ENCODE data around the gene PDIK1L. TPM values are rescaled to one million over a fixed set of nuclear protein-coding genes. Genes with fewer than 3 reads are reported as not detected.
"Not testable (repeated sequence)": the region's sequence is repeated elsewhere in the genome, so short reads cannot be mapped to it uniquely, and the experiment has no call there.

Gene PDIK1L
- total RNA-seq, 1 experiment from 2014 or later, result 11.9 TPM

DNA sequence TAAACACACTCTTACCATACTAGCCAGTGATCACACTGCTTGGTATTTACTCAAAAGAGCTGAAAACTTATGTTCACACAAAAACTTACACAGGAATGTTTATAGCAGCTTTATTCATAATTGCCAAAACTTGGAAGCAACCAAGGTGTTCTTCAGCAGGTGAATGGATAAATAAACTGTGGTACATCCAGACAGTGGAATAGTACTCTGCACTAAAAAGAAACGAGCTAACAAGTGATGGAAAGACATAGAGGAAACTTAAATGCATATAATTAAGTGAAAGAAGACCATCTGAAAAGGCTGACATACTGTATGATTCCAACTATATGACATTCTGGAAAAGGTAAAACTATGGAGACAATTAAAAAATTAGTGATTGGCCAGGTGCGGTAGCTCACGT, 20.7 kb upstream of the PDIK1L start:
- no peak overlapping the region for H3K4me3 Mint-ChIP-seq (ENCODE audit: low read depth, unreplicated experiment)
- no peak for DNase-seq
- H3K27me3 Mint-ChIP-seq (ENCODE audit: unreplicated experiment), result peaks cover 21% of the 10 kb centered on the region
- peaks cover 7% of the 10 kb centered on the region for H3K4me1 Mint-ChIP-seq (ENCODE audit: low read depth, unreplicated experiment)
- H3K9me3 Mint-ChIP-seq (ENCODE audit: low read depth, unreplicated experiment), result no peaks in the 10 kb centered on the region
- CTCF ChIA-PET, result interaction anchor here (0.6 kb wide), 1 partner anchor 22 kb away, joined by 6 read pairs; no protein-coding TSS in a partner anchor
- H3K36me3 Mint-ChIP-seq (ENCODE audit: insufficient read depth, unreplicated experiment), result no peaks in the 10 kb centered on the region
- intact Hi-C loops (cut with micrococcal nuclease; ENCODE audit: unreplicated experiment), result no loop called here
- no peak for TF ChIP-seq CTCF (IDR thresholded peaks at IDR 0.05; ENCODE audit: unreplicated experiment)
- BruUV-seq (replicated peaks), result no TSS peak
- H3K27ac Mint-ChIP-seq (ENCODE audit: unreplicated experiment), result no peak overlapping the region

GRCh38 chr1:26092422-26092821, 19.2 kb upstream of the PDIK1L start:
- no peak for TF ChIP-seq CTCF (IDR thresholded peaks at IDR 0.05; ENCODE audit: unreplicated experiment)
- Mint-ChIP-seq H3K27me3 (ENCODE audit: unreplicated experiment) (peaks cover 21% of the 10 kb centered on the region), H3K27ac (ENCODE audit: unreplicated experiment) (no peak overlapping the region), H3K9me3 (ENCODE audit: low read depth, unreplicated experiment) (no peaks in the 10 kb centered on the region), H3K4me3 (ENCODE audit: low read depth, unreplicated experiment) (no peak overlapping the region), H3K4me1 (ENCODE audit: low read depth, unreplicated experiment) (peaks cover 7% of the 10 kb centered on the region), H3K36me3 (ENCODE audit: insufficient read depth, unreplicated experiment) (no peaks in the 10 kb centered on the region)
- no peak for DNase-seq
- no TSS peak for BruUV-seq (replicated peaks)
- CTCF ChIA-PET, result no interaction called here
- intact Hi-C loops (cut with micrococcal nuclease; ENCODE audit: unreplicated experiment), result no loop called here

- H3K36me3 Mint-ChIP-seq (ENCODE audit: insufficient read depth, unreplicated experiment); DNase-seq; H3K27ac Mint-ChIP-seq (ENCODE audit: unreplicated experiment); BruUV-seq (replicated peaks); H3K4me3 Mint-ChIP-seq (ENCODE audit: low read depth, unreplicated experiment); H3K9me3 Mint-ChIP-seq (ENCODE audit: low read depth, unreplicated experiment); intact Hi-C loops (cut with micrococcal nuclease; ENCODE audit: unreplicated experiment); CTCF ChIA-PET; H3K4me1 Mint-ChIP-seq (ENCODE audit: low read depth, unreplicated experiment): not testable (repeated sequence)
- peaks cover 21% of the 10 kb centered on the region for H3K27me3 Mint-ChIP-seq (ENCODE audit: unreplicated experiment)
Observed at GRCh38 chr1:26093569-26093968, 18.1 kb upstream of the PDIK1L start.

- no peak for DNase-seq
- H3K4me3 Mint-ChIP-seq (ENCODE audit: low read depth, unreplicated experiment), result no peak overlapping the region
Observed at GRCh38 chr1:26094076-26094669, 17.5 kb upstream of the PDIK1L start.

More at GRCh38 chr1:26094076-26094669, 17.5 kb upstream of the PDIK1L start:
- intact Hi-C loops (cut with micrococcal nuclease; ENCODE audit: unreplicated experiment), result no loop called here
- no peaks in the 10 kb centered on the region for H3K9me3 Mint-ChIP-seq (ENCODE audit: low read depth, unreplicated experiment)
- peaks cover 7% of the 10 kb centered on the region for H3K4me1 Mint-ChIP-seq (ENCODE audit: low read depth, unreplicated experiment)
- CTCF ChIA-PET, result no interaction called here
- peaks cover 21% of the 10 kb centered on the region for H3K27me3 Mint-ChIP-seq (ENCODE audit: unreplicated experiment)
- no TSS peak for BruUV-seq (replicated peaks)
- H3K36me3 Mint-ChIP-seq (ENCODE audit: insufficient read depth, unreplicated experiment), result no peaks in the 10 kb centered on the region
- no peak for TF ChIP-seq CTCF (IDR thresholded peaks at IDR 0.05; ENCODE audit: unreplicated experiment)
- no peak overlapping the region for H3K27ac Mint-ChIP-seq (ENCODE audit: unreplicated experiment)
